ENCODE measurements around the gene BRD3. TPM values are rescaled to one million over a fixed set of nuclear protein-coding genes. Genes with fewer than 3 reads are reported as not detected.

Gene BRD3
- total RNA-seq, 6 donors from 2014 or later, result 20.2 to 87.7 (median 44.3) TPM

DNA sequence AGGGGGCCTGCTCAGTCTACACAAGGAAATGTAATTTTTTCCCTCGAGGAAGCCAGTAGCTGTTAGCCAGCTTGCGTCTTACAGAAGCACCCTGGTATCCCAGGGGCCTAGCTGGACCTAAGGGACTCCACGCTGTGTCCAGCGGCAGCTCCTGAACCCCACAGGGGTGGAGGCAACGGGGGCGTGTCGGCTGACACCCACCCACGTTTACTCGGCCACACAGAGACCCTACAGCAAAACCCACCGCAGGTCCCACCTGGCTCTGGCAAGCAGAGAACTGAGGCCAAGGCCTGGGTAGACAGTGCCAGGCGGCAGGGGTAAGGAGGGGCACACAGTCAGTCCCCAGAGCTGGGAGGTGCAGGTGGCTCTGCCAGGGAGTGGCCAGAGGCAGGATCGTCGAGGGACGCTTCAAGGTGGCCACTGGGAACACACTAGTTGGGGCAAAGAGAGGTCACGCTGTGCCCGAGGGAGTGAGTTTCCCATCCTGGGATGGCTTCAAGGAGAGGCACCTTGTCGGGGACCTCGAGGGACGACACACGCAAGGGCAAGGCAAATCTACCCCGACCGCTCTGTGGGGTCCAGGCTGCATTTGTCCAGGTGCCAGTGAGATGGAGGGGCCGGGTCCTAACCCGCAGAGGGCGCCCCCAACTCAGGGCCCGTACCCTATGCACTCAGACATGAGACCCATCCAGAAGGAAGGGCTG is 21.8 kb downstream of the BRD3 start:
- WGBS, 2 donors, result 86 to 88% methylated on average over 18 to 26 of the region's 26 CpGs
- Histone ChIP-seq H3K36me3 (peaks cover 21 to 99% (median 91%) of the 10 kb centered on the region in 4 donors), H3K27me3 (no peaks in the 10 kb centered on the region), H3K4me1 (peaks cover 0 to 7% (median 3%) of the 10 kb centered on the region in 4 donors), H3K9me3 (no peaks in the 10 kb centered on the region), H3K4me3 (no peak overlapping the region), H3K27ac (no peak overlapping the region)
- no peak for ATAC-seq (ENCODE audit: low FRiP score in 2 of 2)
- TF ChIP-seq, protein P1, sequence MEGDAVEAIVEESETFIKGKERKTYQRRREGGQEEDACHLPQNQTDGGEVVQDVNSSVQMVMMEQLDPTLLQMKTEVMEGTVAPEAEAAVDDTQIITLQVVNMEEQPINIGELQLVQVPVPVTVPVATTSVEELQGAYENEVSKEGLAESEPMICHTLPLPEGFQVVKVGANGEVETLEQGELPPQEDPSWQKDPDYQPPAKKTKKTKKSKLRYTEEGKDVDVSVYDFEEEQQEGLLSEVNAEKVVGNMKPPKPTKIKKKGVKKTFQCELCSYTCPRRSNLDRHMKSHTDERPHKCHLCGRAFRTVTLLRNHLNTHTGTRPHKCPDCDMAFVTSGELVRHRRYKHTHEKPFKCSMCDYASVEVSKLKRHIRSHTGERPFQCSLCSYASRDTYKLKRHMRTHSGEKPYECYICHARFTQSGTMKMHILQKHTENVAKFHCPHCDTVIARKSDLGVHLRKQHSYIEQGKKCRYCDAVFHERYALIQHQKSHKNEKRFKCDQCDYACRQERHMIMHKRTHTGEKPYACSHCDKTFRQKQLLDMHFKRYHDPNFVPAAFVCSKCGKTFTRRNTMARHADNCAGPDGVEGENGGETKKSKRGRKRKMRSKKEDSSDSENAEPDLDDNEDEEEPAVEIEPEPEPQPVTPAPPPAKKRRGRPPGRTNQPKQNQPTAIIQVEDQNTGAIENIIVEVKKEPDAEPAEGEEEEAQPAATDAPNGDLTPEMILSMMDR (IDR thresholded peaks at IDR 0.05), result no peak
- TF ChIP-seq POLR2AphosphoS5 (IDR thresholded peaks at IDR 0.05) (no peak), POLR2A (IDR thresholded peaks at IDR 0.05) (no peak)
- peak in 1 of 2 donors; percentile 50 for DNase-seq

DNA sequence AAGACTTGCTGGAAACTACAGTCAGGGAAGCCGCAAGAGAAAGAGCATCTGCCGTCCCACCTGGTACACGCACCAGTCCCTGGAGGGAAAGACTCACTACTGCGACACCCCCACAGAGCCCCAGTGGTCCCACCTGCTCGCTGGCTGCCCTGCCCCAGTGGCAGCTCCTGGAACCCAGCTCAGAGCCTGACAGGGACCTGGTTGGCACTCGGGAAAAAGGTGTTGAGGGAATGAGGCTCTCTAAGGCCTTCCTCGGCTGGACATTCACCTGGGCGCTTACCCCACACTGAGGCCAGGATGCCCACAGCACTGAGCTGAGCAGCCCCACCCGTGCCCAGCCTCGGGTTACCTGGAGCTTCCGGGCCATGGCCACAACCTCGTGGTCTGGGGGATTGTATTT is 22.9 kb downstream of the BRD3 start:
- DNase-seq (peak in 1 of 2 donors; percentile 54), ATAC-seq (ENCODE audit: low FRiP score in 2 of 2) (no peak)
- 88 to 97% methylated on average over 5 to 12 of the region's 12 CpGs for WGBS, 2 donors
- peaks cover 20 to 99% (median 88%) of the 10 kb centered on the region in 4 donors for H3K36me3 ChIP-seq
- H3K4me3 ChIP-seq, result no peak overlapping the region
- TF ChIP-seq POLR2A (IDR thresholded peaks at IDR 0.05) (no peak), POLR2AphosphoS5 (IDR thresholded peaks at IDR 0.05) (no peak), EP300 (IDR thresholded peaks at IDR 0.05) (no peak)
- TF ChIP-seq, protein P1 (IDR thresholded peaks at IDR 0.05), result no peak
- H3K9me3 ChIP-seq, result no peaks in the 10 kb centered on the region
- no peaks in the 10 kb centered on the region for H3K27me3 ChIP-seq
- H3K27ac ChIP-seq, result no peak overlapping the region
- H3K4me1 ChIP-seq, result peaks cover 0 to 10% (median 4%) of the 10 kb centered on the region in 4 donors

DNA sequence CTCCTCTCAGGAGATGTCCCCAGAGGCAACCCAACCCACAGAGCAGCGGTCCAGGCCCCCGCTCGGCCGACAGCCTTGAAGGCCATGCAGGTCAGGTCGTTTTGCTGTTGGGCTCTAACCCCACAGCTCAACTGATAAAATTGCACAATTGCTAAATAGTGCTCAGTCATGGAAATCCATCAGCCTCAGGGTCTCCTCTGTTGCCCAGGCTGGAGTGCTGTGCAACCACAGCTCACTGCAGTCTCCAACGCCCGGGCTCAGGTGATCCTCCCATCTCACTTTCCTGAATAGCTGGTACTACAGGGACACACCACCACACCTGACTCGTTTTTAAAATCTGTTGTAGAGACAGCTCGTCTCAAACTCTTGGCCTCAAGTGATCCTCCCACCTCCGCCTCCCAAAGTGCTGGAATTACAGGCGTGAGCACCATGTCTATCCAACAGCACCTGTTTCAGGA is 24.3 kb downstream of the BRD3 start:
- Histone ChIP-seq H3K9me3 (no peaks in the 10 kb centered on the region), H3K36me3 (peaks cover 13 to 99% (median 88%) of the 10 kb centered on the region in 4 donors), H3K27me3 (no peaks in the 10 kb centered on the region), H3K4me1 (peaks cover 0 to 10% (median 4%) of the 10 kb centered on the region in 4 donors), H3K27ac (no peak overlapping the region), H3K4me3 (no peak overlapping the region)
- peak in 1 of 2 donors; percentile 68 for DNase-seq
- ATAC-seq (ENCODE audit: low FRiP score in 2 of 2), result no peak
- no peak for TF ChIP-seq POLR2A (IDR thresholded peaks at IDR 0.05)
- TF ChIP-seq, protein P1 (IDR thresholded peaks at IDR 0.05), result no peak
- TF ChIP-seq POLR2AphosphoS5 (IDR thresholded peaks at IDR 0.05), result no peak
- no peak for TF ChIP-seq EP300 (IDR thresholded peaks at IDR 0.05)
- 78 to 93% methylated on average over 6 to 11 of the region's 11 CpGs for WGBS, 2 donors

DNA sequence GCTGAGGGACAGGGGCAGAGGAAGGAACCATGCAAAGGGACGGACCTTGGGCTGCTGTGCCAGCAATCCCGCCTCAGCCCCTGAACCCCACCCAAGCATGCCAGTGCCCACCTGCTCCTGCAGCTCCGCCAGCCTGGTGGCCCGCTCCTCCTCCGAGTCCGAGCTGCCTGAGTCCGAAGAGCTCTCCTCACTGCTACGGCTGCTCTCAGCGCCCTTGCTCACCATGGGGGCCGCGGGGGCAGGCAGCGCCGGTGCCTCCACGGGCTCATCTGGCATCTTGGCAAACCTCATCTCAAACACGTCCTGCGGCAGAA is 26.2 kb downstream of the BRD3 start:
- Histone ChIP-seq H3K36me3 (peaks cover 6 to 99% (median 78%) of the 10 kb centered on the region in 4 donors), H3K4me3 (no peak overlapping the region), H3K27me3 (no peaks in the 10 kb centered on the region), H3K27ac (no peak overlapping the region), H3K9me3 (no peaks in the 10 kb centered on the region), H3K4me1 (peaks cover 0 to 10% (median 4%) of the 10 kb centered on the region in 4 donors)
- WGBS, 2 donors, result 96% methylated on average over 16 of the region's 16 CpGs; no CpG with 5 or more reads in 1 of the 2 donors
- DNase-seq (peak in 1 of 2 donors; percentile 83), ATAC-seq (ENCODE audit: low FRiP score in 2 of 2) (no peak)
- TF ChIP-seq, protein P1 (IDR thresholded peaks at IDR 0.05), result no peak
- TF ChIP-seq POLR2A (IDR thresholded peaks at IDR 0.05), result no peak
- TF ChIP-seq POLR2AphosphoS5 (IDR thresholded peaks at IDR 0.05), result no peak
- no peak for TF ChIP-seq EP300 (IDR thresholded peaks at IDR 0.05)
